H9 (cell line): Measurements from ENCODE around the gene CDK6. TPM values are rescaled to one million over a fixed set of nuclear protein-coding genes. Genes with fewer than 3 reads are reported as not detected.

Source experiments
- DNase-seq: peaks from one replicate; pipeline ENCODE4 v3.0.0-alpha.2; 2017
- H2AFZ ChIP-seq: one replicate; pipeline ENCODE4 v1.6.1; 2013; ENCODE audit warnings: mild to moderate bottlenecking, low read length, control low read depth, moderate library complexity
- H2AK5ac ChIP-seq: 2 replicates; pipeline ENCODE4 v1.6.1; 2013; ENCODE audit warnings: low read length, control low read depth, mixed read lengths; ENCODE audit not compliant: insufficient read length
- H2BK120ac ChIP-seq: one replicate; pipeline ENCODE4 v1.6.1; 2013; ENCODE audit warnings: low read depth, mild to moderate bottlenecking, low read length, control low read depth, inconsistent platforms; ENCODE audit not compliant: poor library complexity, severe bottlenecking
- H2BK12ac ChIP-seq: 2 replicates; pipeline ENCODE4 v1.6.1; 2013; ENCODE audit warnings: low read length, control low read depth, mixed read lengths, low read depth; ENCODE audit not compliant: insufficient read length
- H2BK15ac ChIP-seq: 2 replicates; pipeline ENCODE4 v1.6.1; 2013; ENCODE audit warnings: low read depth, low read length, control low read depth
- H2BK20ac ChIP-seq: one replicate; pipeline ENCODE4 v1.6.1; 2013; ENCODE audit warnings: low read depth, mild to moderate bottlenecking, low read length, control low read depth, inconsistent platforms; ENCODE audit not compliant: poor library complexity, severe bottlenecking
- H2BK5ac ChIP-seq: 2 replicates; pipeline ENCODE4 v1.6.1; 2013; ENCODE audit warnings: low read length, control low read depth, mixed read lengths; ENCODE audit not compliant: insufficient read length
- H3K14ac ChIP-seq: 2 replicates; pipeline ENCODE4 v1.6.1; 2013; ENCODE audit warnings: low read length, control low read depth; ENCODE audit not compliant: insufficient read depth
- H3K18ac ChIP-seq: 2 replicates; pipeline ENCODE4 v1.6.1; 2013; ENCODE audit warnings: low read depth, mild to moderate bottlenecking, mixed read lengths, low read length, control low read depth; ENCODE audit not compliant: insufficient read length
- H3K23ac ChIP-seq: 2 replicates; pipeline ENCODE4 v1.6.1; 2013; ENCODE audit warnings: low read length, control low read depth, mixed read lengths, low read depth; ENCODE audit not compliant: insufficient read length
- H3K23me2 ChIP-seq: 2 replicates; pipeline ENCODE4 v1.6.1; 2013; ENCODE audit warnings: low read depth, mild to moderate bottlenecking, mixed read lengths, low read length, control low read depth; ENCODE audit not compliant: insufficient read length, poor library complexity, severe bottlenecking
- H3K27ac ChIP-seq: 2 replicates; pipeline ENCODE4 v1.5.1; 2013; ENCODE audit warnings: low read length, control low read depth, mixed read lengths, low read depth; ENCODE audit not compliant: insufficient read length
- H3K27me3 ChIP-seq: 2 replicates; pipeline ENCODE4 v1.6.1; 2013; ENCODE audit warnings: low read length, control low read depth, inconsistent platforms; ENCODE audit not compliant: insufficient read depth
- H3K4ac ChIP-seq: 2 replicates; pipeline ENCODE4 v1.6.1; 2013; ENCODE audit warnings: low read depth, mild to moderate bottlenecking, control low read depth, inconsistent platforms, low read length, moderate library complexity
- H3K4me1 ChIP-seq: 2 replicates; pipeline ENCODE4 v1.6.1; 2013; ENCODE audit warnings: low read length, control low read depth, inconsistent platforms; ENCODE audit not compliant: insufficient read depth
- H3K4me2 ChIP-seq: 2 replicates; pipeline ENCODE4 v1.6.1; 2013; ENCODE audit warnings: low read length, control low read depth, mixed read lengths; ENCODE audit not compliant: insufficient read length, insufficient read depth
- H3K56ac ChIP-seq: 2 replicates; pipeline ENCODE4 v1.6.1; 2013; ENCODE audit warnings: low read depth, mild to moderate bottlenecking, mixed read lengths, low read length, control low read depth; ENCODE audit not compliant: insufficient read length
- H3K79me1 ChIP-seq: 2 replicates; pipeline ENCODE4 v1.6.1; 2013; ENCODE audit warnings: low read depth, mild to moderate bottlenecking, moderate library complexity, low read length, control low read depth, inconsistent platforms; ENCODE audit not compliant: insufficient read depth, poor library complexity, severe bottlenecking
- H3K79me2 ChIP-seq: 2 replicates; pipeline ENCODE4 v1.6.1; 2013; ENCODE audit warnings: low read length, control low read depth, inconsistent platforms; ENCODE audit not compliant: insufficient read depth
- H3K9ac ChIP-seq: 2 replicates; pipeline ENCODE4 v1.6.1; 2013; ENCODE audit warnings: low read length, control low read depth, mixed read lengths; ENCODE audit not compliant: insufficient read length; ENCODE audit errors: extremely low read depth
- H3K9me3 ChIP-seq: one replicate; pipeline ENCODE4 v1.6.1; 2013; ENCODE audit warnings: low read depth, low read length, inconsistent platforms; ENCODE audit not compliant: control insufficient read depth
- H3T11ph ChIP-seq: one replicate; pipeline ENCODE4 v1.6.1; 2013; ENCODE audit warnings: mild to moderate bottlenecking, low read length, control low read depth, inconsistent platforms
- H4K20me1 ChIP-seq: one replicate; pipeline ENCODE4 v1.6.1; 2013; ENCODE audit not compliant: control insufficient read depth, insufficient read length, insufficient read depth
- H4K5ac ChIP-seq: 2 replicates; pipeline ENCODE4 v1.6.1; 2013; ENCODE audit warnings: low read depth, mild to moderate bottlenecking, mixed read lengths, low read length, control low read depth; ENCODE audit not compliant: insufficient read length
- H4K8ac ChIP-seq: replicated peaks from 2 replicates; pipeline ENCODE4 v1.6.1; 2013; ENCODE audit warnings: low read length, control low read depth, mixed read lengths, low read depth; ENCODE audit not compliant: insufficient read length
- H4K91ac ChIP-seq: 2 replicates; pipeline ENCODE4 v1.6.1; 2013; ENCODE audit warnings: low read depth, mild to moderate bottlenecking, moderate library complexity, mixed read lengths, low read length, control low read depth; ENCODE audit not compliant: insufficient read length
- H3K27ac Mint-ChIP-seq, 3 experiments: 2 replicates in 2 of 3; 3 replicates in 1 of 3; pipeline ENCODE4 v1.8.0; 2020 to 2021; ENCODE audit warnings: mixed read lengths in 3 of 3, mild to moderate bottlenecking in 1 of 3, moderate library complexity in 1 of 3
- H3K27me3 Mint-ChIP-seq: 2 replicates; pipeline ENCODE4 v1.8.0; 2021; ENCODE audit warnings: low read depth, mild to moderate bottlenecking, moderate library complexity, mixed read lengths
- H3K36me3 Mint-ChIP-seq, 3 experiments: 2 replicates in 2 of 3; 3 replicates in 1 of 3; pipeline ENCODE4 v1.8.0; 2020 to 2021; ENCODE audit warnings: low read depth in 3 of 3, mixed read lengths in 3 of 3; ENCODE audit not compliant: insufficient read depth in 1 of 3
- H3K4me1 Mint-ChIP-seq, 2 experiments: 2 replicates each; pipeline ENCODE4 v1.8.0; 2020; ENCODE audit warnings: mixed read lengths in 2 of 2
- H3K4me3 Mint-ChIP-seq, 2 experiments: 2 replicates in 1 of 2; 3 replicates in 1 of 2; pipeline ENCODE4 v1.8.0; 2020 to 2021; ENCODE audit warnings: mild to moderate bottlenecking in 2 of 2, mixed read lengths in 2 of 2, moderate library complexity in 1 of 2
- H3K9me3 Mint-ChIP-seq, 2 experiments: 2 replicates in 1 of 2; 3 replicates in 1 of 2; pipeline ENCODE4 v1.8.0; 2020; ENCODE audit warnings: mild to moderate bottlenecking in 2 of 2, mixed read lengths in 2 of 2, moderate library complexity in 1 of 2
- CTCF ChIP-seq: fragments of 200-600 bp; sonication (generic); conservative IDR thresholded peaks from 3 replicates; pipeline ENCODE4 v1.8.0; 2021; ENCODE audit warnings: antibody characterized with exemption, mild to moderate bottlenecking
- total RNA-seq: library from RNA; stranded (reverse); gene quantifications from 2 replicates; pipeline ENCODE4 v1.2.1, GENCODE V29; 2021

CDK6 gene
- total RNA-seq, 1 experiment from 2014 or later = 30.0 TPM

DNA sequence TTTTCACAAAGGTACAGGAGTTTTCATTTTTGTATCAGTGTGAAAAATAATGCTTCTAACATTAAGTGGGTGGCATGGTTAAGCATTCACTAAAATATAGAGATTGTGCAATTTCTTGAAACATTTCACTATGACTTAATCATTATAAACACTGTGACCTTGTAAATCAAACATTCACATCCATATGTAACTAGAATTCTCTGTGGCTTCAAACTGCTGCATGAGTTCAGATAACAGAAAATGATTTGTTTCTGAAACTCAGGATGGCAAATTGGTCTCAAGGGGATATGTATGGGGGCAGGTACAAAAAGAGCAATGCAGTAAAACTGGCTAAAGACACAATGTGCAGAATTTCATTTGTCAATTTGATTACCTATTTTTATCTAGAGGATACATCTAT, 250.0 kb downstream of the CDK6 start:
- Histone ChIP-seq H2AK5ac (no peak overlapping the region), H3K23ac (no peak overlapping the region), H2BK120ac (no peak overlapping the region), H2BK20ac (no peak overlapping the region), H3K27ac (no peak overlapping the region), H3K27me3 (no peaks in the 10 kb centered on the region; the same call in 1 of the 2 replicates), H2BK15ac (no peak overlapping the region), H3K14ac (no peak overlapping the region), H3K23me2 (peaks cover 9% of the 10 kb centered on the region), H3K79me1 (peaks cover 4% of the 10 kb centered on the region), H4K20me1 (no peaks in the 10 kb centered on the region), H3K79me2 (peaks cover 55% of the 10 kb centered on the region), H4K91ac (no peak overlapping the region), H3K56ac (no peak overlapping the region), H3K18ac (no peak overlapping the region), H3K4me2 (no peak overlapping the region), H3K4me1 (peaks cover 3% of the 10 kb centered on the region; the same call in 1 of the 2 replicates), H4K5ac (no peak overlapping the region), H3K9ac (no peak overlapping the region), H2BK5ac (no peak overlapping the region), H4K8ac (no peak overlapping the region), H3K4ac (no peak overlapping the region), H2BK12ac (no peak overlapping the region), H3K9me3 (no peaks in the 10 kb centered on the region), H2AFZ (no peak overlapping the region), H3T11ph (no peak overlapping the region)
- H3K4me3 Mint-ChIP-seq = no peak overlapping the region
- peaks cover 10% of the 10 kb centered on the region for H3K27me3 Mint-ChIP-seq
- peaks cover 17 to 24% (median 22%) of the 10 kb centered on the region in 3 experiments; a peak in 6 of 7 replicates for H3K36me3 Mint-ChIP-seq
- TF ChIP-seq CTCF = no peak
- H3K9me3 Mint-ChIP-seq = no peaks in the 10 kb centered on the region
- no peak overlapping the region for H3K27ac Mint-ChIP-seq
- no peak for DNase-seq
- H3K4me1 Mint-ChIP-seq = peaks cover 12 to 15% of the 10 kb centered on the region in 2 experiments
